Nephron (organoid): ENCODE results near the gene LPXN.
"Not testable (repeated sequence)": the region's sequence is repeated elsewhere in the genome, so short reads cannot be mapped to it uniquely, and the experiment has no call there.

Experiments used
- H3K27ac Mint-ChIP-seq, 3 experiments: 2 replicates each; pipeline ENCODE4 v1.8.0; 2020; ENCODE audit warnings: mixed read lengths in 3 of 3, mild to moderate bottlenecking in 2 of 3, moderate library complexity in 1 of 3
- H3K27me3 Mint-ChIP-seq: 2 replicates; pipeline ENCODE4 v1.8.0; 2021; ENCODE audit warnings: low read depth, mild to moderate bottlenecking, moderate library complexity, mixed read lengths
- H3K36me3 Mint-ChIP-seq: 2 replicates; pipeline ENCODE4 v1.8.0; 2020; ENCODE audit warnings: low read depth, mixed read lengths
- H3K4me1 Mint-ChIP-seq: 2 replicates; pipeline ENCODE4 v1.8.0; 2020; ENCODE audit warnings: mixed read lengths
- H3K4me3 Mint-ChIP-seq, 3 experiments: 2 replicates each; pipeline ENCODE4 v1.8.0; 2020; ENCODE audit warnings: mild to moderate bottlenecking in 3 of 3, mixed read lengths in 3 of 3, moderate library complexity in 2 of 3
- H3K9me3 Mint-ChIP-seq: 2 replicates; pipeline ENCODE4 v1.8.0; 2020; ENCODE audit warnings: mixed read lengths
- CTCF ChIP-seq, 3 experiments: fragments of 200-600 bp; sonication (generic); IDR thresholded peaks; one replicate each; pipeline ENCODE4 v1.5.0; 2021; ENCODE audit warnings: antibody characterized with exemption in 3 of 3; ENCODE audit not compliant: unreplicated experiment in 3 of 3

The LPXN gene

GRCh38 chr11:58578136-58578634, 2.5 kb upstream of the LPXN start:
- Mint-ChIP-seq H3K9me3 (no peaks in the 10 kb centered on the region), H3K36me3 (no peaks in the 10 kb centered on the region), H3K27me3 (no peaks in the 10 kb centered on the region), H3K4me3 (peak overlapping the region; percentile 90 to 97 (median 91)), H3K27ac (peak overlapping the region; percentile 99 to 100 (median 99)), H3K4me1 (peaks cover 51% of the 10 kb centered on the region)
- no peak for TF ChIP-seq CTCF (IDR thresholded peaks at IDR 0.05; ENCODE audit: unreplicated experiment in 3 of 3)

GRCh38 chr11:58577555-58578135, 2.0 kb upstream of the LPXN start:
- peak overlapping the region; percentile 90 to 97 (median 91) for H3K4me3 Mint-ChIP-seq
- H3K9me3 Mint-ChIP-seq, result no peaks in the 10 kb centered on the region
- peak overlapping the region; percentile 99 to 100 (median 99) for H3K27ac Mint-ChIP-seq
- H3K4me1 Mint-ChIP-seq, result peaks cover 48% of the 10 kb centered on the region
- H3K36me3 Mint-ChIP-seq, result no peaks in the 10 kb centered on the region
- no peak for TF ChIP-seq CTCF (IDR thresholded peaks at IDR 0.05; ENCODE audit: unreplicated experiment in 3 of 3)
- H3K27me3 Mint-ChIP-seq, result no peaks in the 10 kb centered on the region

- peaks cover 41% of the 10 kb centered on the region for H3K4me1 Mint-ChIP-seq
- peak overlapping the region; percentile 90 to 97 (median 91) for H3K4me3 Mint-ChIP-seq
- no peaks in the 10 kb centered on the region for H3K9me3 Mint-ChIP-seq
- peak overlapping the region; percentile 99 to 100 (median 99) for H3K27ac Mint-ChIP-seq
- TF ChIP-seq CTCF (IDR thresholded peaks at IDR 0.05; ENCODE audit: unreplicated experiment in 3 of 3), result peak; percentile 38 to 48 (median 43)
- H3K36me3 Mint-ChIP-seq, result no peaks in the 10 kb centered on the region
- no peaks in the 10 kb centered on the region for H3K27me3 Mint-ChIP-seq
Observed at GRCh38 chr11:58576887-58577471, 1.3 kb upstream of the LPXN start.

GRCh38 chr11:58574881-58575280, 775 bp downstream of the LPXN start:
- no peaks in the 10 kb centered on the region for H3K9me3 Mint-ChIP-seq
- peak overlapping the region; percentile 2 to 3 (median 2) for H3K4me3 Mint-ChIP-seq
- H3K4me1 Mint-ChIP-seq, result peaks cover 24% of the 10 kb centered on the region
- no peak for TF ChIP-seq CTCF (IDR thresholded peaks at IDR 0.05; ENCODE audit: unreplicated experiment in 3 of 3)
- peak overlapping the region; percentile 7 to 10 (median 9) for H3K27ac Mint-ChIP-seq
- no peaks in the 10 kb centered on the region for H3K27me3 Mint-ChIP-seq
- H3K36me3 Mint-ChIP-seq, result peaks cover 7% of the 10 kb centered on the region

- Mint-ChIP-seq H3K9me3 (no peaks in the 10 kb centered on the region), H3K4me3 (no peak overlapping the region), H3K4me1 (peaks cover 24% of the 10 kb centered on the region), H3K27me3 (no peaks in the 10 kb centered on the region), H3K27ac (peak overlapping the region in 2 of 3 experiments; percentile 30 to 39), H3K36me3 (peaks cover 12% of the 10 kb centered on the region)
- no peak for TF ChIP-seq CTCF (IDR thresholded peaks at IDR 0.05; ENCODE audit: unreplicated experiment in 3 of 3)
Observed at GRCh38 chr11:58573451-58574104, 2.1 kb downstream of the LPXN start.

- not testable (repeated sequence) for H3K4me3 Mint-ChIP-seq, H3K27me3 Mint-ChIP-seq, H3K9me3 Mint-ChIP-seq, H3K27ac Mint-ChIP-seq
- Mint-ChIP-seq H3K4me1 (peaks cover 24% of the 10 kb centered on the region), H3K36me3 (peaks cover 14% of the 10 kb centered on the region)
Observed at GRCh38 chr11:58572906-58573305, 2.8 kb downstream of the LPXN start.
